SK-N-MC (cell line): Measurements from ENCODE around the gene USP32.

Experiments
- EZH2 ChIP-seq: fragments of 200-600 bp; sonication (generic); IDR thresholded peaks from one replicate; pipeline ENCODE4 v1.6.1; 2017; ENCODE audit warnings: antibody characterized with exemption
- FOXP2 ChIP-seq: optimal IDR thresholded peaks from 2 replicates; pipeline ENCODE3; 2011; ENCODE audit warnings: mild to moderate bottlenecking, moderate library complexity; ENCODE audit not compliant: insufficient read depth; ENCODE audit errors: extremely low read length, control extremely low read depth
- POLR2AphosphoS5 ChIP-seq: IDR thresholded peaks from 2 replicates; pipeline ENCODE4 v1.6.1; 2012; ENCODE audit warnings: mild to moderate bottlenecking, low read depth, low read length, borderline replicate concordance

DNA sequence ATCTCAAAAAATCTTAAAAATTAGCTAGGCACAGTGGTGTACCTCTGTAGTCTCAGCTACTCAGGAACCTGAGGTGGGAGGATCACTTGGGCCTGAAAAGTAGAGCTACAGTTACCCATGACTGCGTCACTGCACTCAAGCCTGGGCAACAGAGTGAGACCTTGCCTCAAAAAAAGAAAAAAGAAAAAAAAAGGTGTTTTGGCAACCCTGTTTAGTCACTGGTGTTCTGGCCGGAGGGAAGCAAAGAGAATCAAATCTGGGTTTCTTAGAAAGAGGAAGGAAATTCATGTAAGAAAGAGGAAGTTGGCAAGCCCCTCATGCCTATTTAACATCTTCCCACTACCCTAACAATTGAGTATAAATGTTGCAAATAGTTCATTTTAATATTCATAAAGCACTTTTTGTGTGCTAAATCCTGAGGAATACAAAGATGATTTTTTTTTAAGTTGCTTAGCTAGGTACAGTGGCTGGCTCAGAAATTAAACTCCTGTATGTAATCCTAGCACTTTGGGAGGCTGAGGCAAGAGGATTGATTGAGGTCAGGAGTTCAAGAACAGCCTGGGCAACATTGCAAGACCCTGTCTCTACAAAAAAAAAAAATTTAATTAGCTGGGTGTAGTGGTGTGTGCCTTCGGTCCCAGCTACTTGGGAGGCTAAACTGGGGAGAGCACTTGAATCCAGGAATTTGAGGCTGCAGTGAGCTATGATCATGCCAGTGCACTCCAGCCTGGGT lies 6.5 kb upstream of the USP32 start:
- TF ChIP-seq EZH2 (no peak), POLR2AphosphoS5 (no peak), FOXP2 (no peak)
